ENCODE results near the gene TALDO1. TPM values are rescaled to one million over a fixed set of nuclear protein-coding genes. Genes with fewer than 3 reads are reported as not detected.

Gene TALDO1
- total RNA-seq, 4 donors from 2014 or later, result 140 to 175 (median 149) TPM

GRCh38 chr11:704781-705645 lies 42.3 kb upstream of the TALDO1 start:
- DNase-seq, result peak in 2 of 3 donors; percentile 81 to 88
- peak; percentile 71 to 72 for TF ChIP-seq POLR2A (IDR thresholded peaks at IDR 0.05)
- no peak for TF ChIP-seq CTCF (IDR thresholded peaks at IDR 0.05)
- Histone ChIP-seq H3K9me3 (no peaks in the 10 kb centered on the region), H3K27me3 (no peaks in the 10 kb centered on the region), H3K27ac (peak overlapping the region; percentile 55 to 98 (median 94)), H3K36me3 (peaks cover 0 to 21% (median 0%) of the 10 kb centered on the region in 3 donors), H3K4me1 (peaks cover 0 to 75% (median 17%) of the 10 kb centered on the region in 4 donors), H3K4me3 (peak overlapping the region; percentile 44 to 81 (median 63))

- Histone ChIP-seq H3K4me3 (peak within 1 kb of the TSS; percentile 44 to 81 (median 63)), H3K9me3 (no peaks in the 10 kb centered on the region), H3K27me3 (no peaks in the 10 kb centered on the region), H3K27ac (peak within 1 kb of the TSS; percentile 55 to 98 (median 94)), H3K4me1 (peaks cover 0 to 83% (median 21%) of the 10 kb centered on the region in 4 donors), H3K36me3 (peaks cover 0 to 19% (median 0%) of the 10 kb centered on the region in 3 donors)
- peak; percentile 45 to 66 for TF ChIP-seq POLR2A (IDR thresholded peaks at IDR 0.05)
- TF ChIP-seq CTCF (IDR thresholded peaks at IDR 0.05), result no peak
- peak in 2 of 3 donors; percentile 89 to 94 for DNase-seq
Measured at GRCh38 chr11:705646-706438, 41.4 kb upstream of the TALDO1 start, which contains the start of gene EPS8L2. TSS of gene EPS8L2 (plus strand) at chr11:706231. CDS start at chr11:709408, 3,177 bp downstream.

- no peak for TF ChIP-seq CTCF (IDR thresholded peaks at IDR 0.05)
- no peak for TF ChIP-seq POLR2A (IDR thresholded peaks at IDR 0.05)
- peak in 1 of 3 donors; percentile 73 for DNase-seq
- no peaks in the 10 kb centered on the region for H3K9me3 ChIP-seq
- no peaks in the 10 kb centered on the region for H3K27me3 ChIP-seq
- peaks cover 0 to 16% (median 0%) of the 10 kb centered on the region in 3 donors for H3K36me3 ChIP-seq
- peaks cover 0 to 85% (median 21%) of the 10 kb centered on the region in 4 donors for H3K4me1 ChIP-seq
- H3K27ac ChIP-seq, result peak overlapping the region; percentile 55 to 98 (median 94)
- H3K4me3 ChIP-seq, result peak overlapping the region; percentile 44 to 81 (median 63)
Measured at GRCh38 chr11:706439-706956, 40.8 kb upstream of the TALDO1 start.

GRCh38 chr11:706957-707816 lies 40.1 kb upstream of the TALDO1 start:
- no peaks in the 10 kb centered on the region for H3K27me3 ChIP-seq
- H3K9me3 ChIP-seq, result no peaks in the 10 kb centered on the region
- DNase-seq, result peak in 2 of 3 donors; percentile 83 to 87
- H3K27ac ChIP-seq, result peak overlapping the region; percentile 33 to 98 (median 94)
- TF ChIP-seq POLR2A (IDR thresholded peaks at IDR 0.05) (peak; percentile 33 to 44), CTCF (IDR thresholded peaks at IDR 0.05) (peak in 2 of 6 experiments; percentile 36 to 40)
- H3K4me3 ChIP-seq, result peak overlapping the region; percentile 44 to 81 (median 63)
- H3K4me1 ChIP-seq, result peaks cover 0 to 83% (median 21%) of the 10 kb centered on the region in 4 donors
- H3K36me3 ChIP-seq, result peaks cover 0 to 10% (median 0%) of the 10 kb centered on the region in 3 donors
